ENCODE results near the gene WIPF2.
"Not testable (repeated sequence)": the region's sequence is repeated elsewhere in the genome, so short reads cannot be mapped to it uniquely, and the experiment has no call there.

WIPF2 gene

GRCh38 chr17:40224718-40225550, 5.8 kb downstream of the WIPF2 start:
- Histone ChIP-seq H3K9ac (ENCODE audit: low read length) (peak overlapping the region; percentile 33), H3K9me3 (ENCODE audit: control insufficient read depth, low read length) (no peaks in the 10 kb centered on the region), H3K4me3 (ENCODE audit: low read length) (peak overlapping the region; percentile 50), H3K4me1 (ENCODE audit: control insufficient read depth, insufficient read depth, low read length) (peaks cover 17% of the 10 kb centered on the region), H3K27me3 (replicated peaks; ENCODE audit: control insufficient read depth, insufficient read depth, low read length) (no peaks in the 10 kb centered on the region), H3K36me3 (ENCODE audit: control insufficient read depth, insufficient read depth, low read length, severe bottlenecking) (peaks cover 4% of the 10 kb centered on the region)
- no peak for DNase-seq (ENCODE audit: low read depth)

DNA sequence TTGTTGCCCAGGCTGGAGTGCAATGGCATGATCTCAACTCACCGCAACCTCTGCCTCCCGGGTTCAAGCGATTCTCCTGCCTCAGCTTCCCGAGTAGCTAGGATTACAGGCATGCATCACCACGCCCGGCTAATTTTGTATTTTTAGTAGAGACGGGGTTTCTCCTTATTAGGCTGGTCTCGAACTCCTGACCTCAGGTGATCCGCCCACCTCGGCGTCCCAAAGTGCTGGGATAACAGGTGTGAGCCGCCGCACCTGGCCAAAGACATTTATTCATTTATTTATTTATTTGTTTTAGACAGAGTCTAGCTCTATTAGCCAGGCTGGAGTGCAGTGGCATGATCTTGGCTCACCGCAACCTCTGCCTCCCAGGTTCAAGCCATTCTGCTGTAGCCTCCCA, 10.0 kb downstream of the WIPF2 start:
- not testable (repeated sequence) for DNase-seq (ENCODE audit: low read depth); H3K27me3 ChIP-seq (replicated peaks; ENCODE audit: control insufficient read depth, insufficient read depth, low read length); H3K4me3 ChIP-seq (ENCODE audit: low read length); H3K9ac ChIP-seq (ENCODE audit: low read length); H3K9me3 ChIP-seq (ENCODE audit: control insufficient read depth, low read length)
- Histone ChIP-seq H3K4me1 (ENCODE audit: control insufficient read depth, insufficient read depth, low read length) (peaks cover 17% of the 10 kb centered on the region), H3K36me3 (ENCODE audit: control insufficient read depth, insufficient read depth, low read length, severe bottlenecking) (peaks cover 17% of the 10 kb centered on the region)

DNA sequence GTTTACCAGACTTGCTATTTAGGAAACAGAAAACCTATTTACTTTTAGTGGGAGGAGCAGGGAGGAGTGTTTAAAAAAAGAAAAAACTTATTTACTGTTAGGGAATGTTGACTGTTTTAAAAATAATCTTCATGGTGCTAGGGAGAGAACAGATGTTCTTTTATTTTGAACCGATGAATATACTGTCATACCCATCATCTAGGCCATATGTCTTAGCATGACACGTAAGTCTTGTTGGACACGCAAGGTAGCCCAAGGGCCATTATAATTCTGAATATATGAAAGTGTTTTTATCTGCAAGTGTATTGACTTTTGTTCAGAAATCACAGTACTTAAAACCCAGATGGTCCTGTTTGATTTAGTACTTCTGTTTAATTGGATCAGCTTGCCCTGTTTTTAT, 11.6 kb downstream of the WIPF2 start:
- Histone ChIP-seq H3K4me3 (ENCODE audit: low read length) (no peak overlapping the region), H3K36me3 (ENCODE audit: control insufficient read depth, insufficient read depth, low read length, severe bottlenecking) (peaks cover 22% of the 10 kb centered on the region), H3K9ac (ENCODE audit: low read length) (no peak overlapping the region), H3K27me3 (replicated peaks; ENCODE audit: control insufficient read depth, insufficient read depth, low read length) (no peaks in the 10 kb centered on the region), H3K9me3 (ENCODE audit: control insufficient read depth, low read length) (no peaks in the 10 kb centered on the region), H3K4me1 (ENCODE audit: control insufficient read depth, insufficient read depth, low read length) (peaks cover 2% of the 10 kb centered on the region)
- no peak for DNase-seq (ENCODE audit: low read depth)

DNA sequence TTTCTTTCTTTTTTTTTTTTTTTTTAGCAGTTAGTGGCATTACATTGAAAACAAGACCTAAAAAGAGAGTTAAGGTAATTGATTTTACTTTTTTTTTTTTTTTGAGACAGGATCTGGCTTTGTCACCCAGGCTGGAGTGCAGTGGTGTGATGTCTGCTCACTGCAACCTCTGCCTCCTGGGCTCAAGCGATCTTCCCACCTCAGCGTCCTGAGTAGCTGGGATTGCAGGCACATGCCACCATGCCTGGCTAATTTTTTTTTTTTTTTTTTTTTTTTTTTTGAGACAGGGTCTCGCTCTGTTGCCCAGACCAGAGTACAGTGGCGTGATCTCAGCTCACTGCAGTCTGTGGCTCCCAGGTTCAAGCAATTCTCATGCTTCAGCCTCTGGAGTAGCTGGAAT, 12.8 kb downstream of the WIPF2 start:
- H3K27me3 ChIP-seq (replicated peaks; ENCODE audit: control insufficient read depth, insufficient read depth, low read length); H3K4me1 ChIP-seq (ENCODE audit: control insufficient read depth, insufficient read depth, low read length); H3K9me3 ChIP-seq (ENCODE audit: control insufficient read depth, low read length); H3K9ac ChIP-seq (ENCODE audit: low read length); H3K4me3 ChIP-seq (ENCODE audit: low read length); DNase-seq (ENCODE audit: low read depth): not testable (repeated sequence)
- peaks cover 22% of the 10 kb centered on the region for H3K36me3 ChIP-seq (ENCODE audit: control insufficient read depth, insufficient read depth, low read length, severe bottlenecking)

- Histone ChIP-seq H3K27me3 (replicated peaks; ENCODE audit: control insufficient read depth, insufficient read depth, low read length) (no peaks in the 10 kb centered on the region), H3K4me3 (ENCODE audit: low read length) (no peak overlapping the region), H3K9me3 (ENCODE audit: control insufficient read depth, low read length) (no peaks in the 10 kb centered on the region), H3K36me3 (ENCODE audit: control insufficient read depth, insufficient read depth, low read length, severe bottlenecking) (no peaks in the 10 kb centered on the region), H3K4me1 (ENCODE audit: control insufficient read depth, insufficient read depth, low read length) (peaks cover 26% of the 10 kb centered on the region), H3K9ac (ENCODE audit: low read length) (no peak overlapping the region)
- no peak for DNase-seq (ENCODE audit: low read depth)
These were observed 22.2 kb downstream of the WIPF2 start for GRCh38 chr17:40241252-40241834.

DNA sequence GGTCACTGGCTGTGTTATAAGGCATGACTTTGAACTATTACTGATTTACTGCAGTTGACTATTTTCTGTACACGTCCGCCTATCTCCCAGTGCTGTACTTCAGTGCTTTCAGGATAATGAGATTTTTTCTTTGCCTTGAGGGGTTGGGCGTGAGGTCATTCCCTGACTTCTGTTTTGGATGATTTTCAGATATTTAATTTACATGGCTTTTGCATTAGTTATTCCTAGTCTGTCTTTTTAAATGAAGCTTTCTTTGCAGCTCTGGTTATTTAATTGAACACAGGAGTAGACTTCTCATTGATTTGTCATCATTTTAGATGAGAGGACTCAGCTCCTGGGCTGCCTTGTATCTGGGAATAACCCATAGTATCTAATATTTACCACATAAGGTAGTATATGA, 23.7 kb downstream of the WIPF2 start:
- Histone ChIP-seq H3K27me3 (replicated peaks; ENCODE audit: control insufficient read depth, insufficient read depth, low read length) (no peaks in the 10 kb centered on the region), H3K4me1 (ENCODE audit: control insufficient read depth, insufficient read depth, low read length) (peaks cover 26% of the 10 kb centered on the region), H3K9ac (ENCODE audit: low read length) (no peak overlapping the region), H3K36me3 (ENCODE audit: control insufficient read depth, insufficient read depth, low read length, severe bottlenecking) (peaks cover 2% of the 10 kb centered on the region), H3K4me3 (ENCODE audit: low read length) (no peak overlapping the region), H3K9me3 (ENCODE audit: control insufficient read depth, low read length) (no peaks in the 10 kb centered on the region)
- no peak for DNase-seq (ENCODE audit: low read depth)

GRCh38 chr17:40243761-40244160, 24.7 kb downstream of the WIPF2 start:
- Histone ChIP-seq H3K4me3 (ENCODE audit: low read length) (no peak overlapping the region), H3K4me1 (ENCODE audit: control insufficient read depth, insufficient read depth, low read length) (peaks cover 31% of the 10 kb centered on the region), H3K9ac (ENCODE audit: low read length) (no peak overlapping the region), H3K36me3 (ENCODE audit: control insufficient read depth, insufficient read depth, low read length, severe bottlenecking) (peaks cover 2% of the 10 kb centered on the region), H3K9me3 (ENCODE audit: control insufficient read depth, low read length) (no peaks in the 10 kb centered on the region), H3K27me3 (replicated peaks; ENCODE audit: control insufficient read depth, insufficient read depth, low read length) (no peaks in the 10 kb centered on the region)
- DNase-seq (ENCODE audit: low read depth): peak; percentile 74

DNA sequence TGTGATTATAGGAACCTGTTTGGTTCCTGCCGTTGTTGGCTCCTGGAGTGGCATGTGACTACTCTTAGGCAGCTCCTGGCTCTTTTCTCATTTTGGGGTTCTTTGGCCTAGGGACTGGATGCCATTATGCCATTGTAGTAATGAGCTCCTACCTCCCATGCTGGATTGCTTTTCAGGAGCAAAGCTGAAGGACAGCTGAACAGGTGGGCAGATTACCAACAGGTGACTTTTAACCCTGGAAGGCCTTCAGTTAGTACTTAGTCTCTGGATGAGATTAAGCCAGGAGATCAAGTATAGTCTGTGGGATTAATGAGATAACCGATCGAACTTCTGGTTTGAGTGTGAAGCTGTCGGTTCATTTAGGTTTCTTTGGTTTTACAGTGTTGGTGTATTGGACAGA, 25.2 kb downstream of the WIPF2 start:
- no peak overlapping the region for H3K4me3 ChIP-seq (ENCODE audit: low read length)

DNA sequence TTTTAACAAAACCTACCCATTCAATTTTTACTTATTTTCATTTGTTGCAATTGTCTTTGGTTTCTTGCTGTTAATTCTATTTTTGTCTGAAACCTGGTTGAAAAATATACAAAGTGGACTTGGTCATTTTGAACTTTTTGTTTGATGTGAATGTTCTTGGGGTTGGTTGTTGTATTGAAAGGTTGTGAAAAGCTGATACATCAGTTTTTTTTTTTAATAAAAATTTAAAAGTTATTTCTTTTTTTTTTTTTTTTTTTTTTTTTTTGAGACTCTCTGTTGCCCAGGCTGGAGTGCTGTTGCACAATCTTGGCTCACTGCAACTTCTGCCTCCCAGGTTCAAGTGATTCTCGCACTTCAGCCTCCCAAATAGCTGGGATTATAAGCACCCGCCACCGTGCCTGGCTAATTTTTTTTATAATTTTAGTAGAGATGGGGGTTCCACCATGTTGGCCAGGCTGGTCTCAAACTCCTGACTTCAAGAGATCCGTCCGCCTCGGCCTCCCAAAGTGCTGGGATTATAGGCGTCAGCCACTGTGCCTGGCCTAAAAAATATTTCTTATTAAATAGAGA, 28.9 kb downstream of the WIPF2 start:
- no peaks in the 10 kb centered on the region for H3K27me3 ChIP-seq (replicated peaks; ENCODE audit: control insufficient read depth, insufficient read depth, low read length)
- H3K4me3 ChIP-seq (ENCODE audit: low read length): no peak overlapping the region
- H3K36me3 ChIP-seq (ENCODE audit: control insufficient read depth, insufficient read depth, low read length, severe bottlenecking): peaks cover 2% of the 10 kb centered on the region
- no peak for DNase-seq (ENCODE audit: low read depth)
- peaks cover 29% of the 10 kb centered on the region for H3K4me1 ChIP-seq (ENCODE audit: control insufficient read depth, insufficient read depth, low read length)
- H3K9me3 ChIP-seq (ENCODE audit: control insufficient read depth, low read length): no peaks in the 10 kb centered on the region
- H3K9ac ChIP-seq (ENCODE audit: low read length): no peak overlapping the region

More for the DNA sequence above, 25.2 kb downstream of the WIPF2 start:
- peaks cover 31% of the 10 kb centered on the region for H3K4me1 ChIP-seq (ENCODE audit: control insufficient read depth, insufficient read depth, low read length)
- no peaks in the 10 kb centered on the region for H3K9me3 ChIP-seq (ENCODE audit: control insufficient read depth, low read length)
- no peaks in the 10 kb centered on the region for H3K27me3 ChIP-seq (replicated peaks; ENCODE audit: control insufficient read depth, insufficient read depth, low read length)
- H3K9ac ChIP-seq (ENCODE audit: low read length): no peak overlapping the region
- no peak for DNase-seq (ENCODE audit: low read depth)
- H3K36me3 ChIP-seq (ENCODE audit: control insufficient read depth, insufficient read depth, low read length, severe bottlenecking): peaks cover 2% of the 10 kb centered on the region

DNA sequence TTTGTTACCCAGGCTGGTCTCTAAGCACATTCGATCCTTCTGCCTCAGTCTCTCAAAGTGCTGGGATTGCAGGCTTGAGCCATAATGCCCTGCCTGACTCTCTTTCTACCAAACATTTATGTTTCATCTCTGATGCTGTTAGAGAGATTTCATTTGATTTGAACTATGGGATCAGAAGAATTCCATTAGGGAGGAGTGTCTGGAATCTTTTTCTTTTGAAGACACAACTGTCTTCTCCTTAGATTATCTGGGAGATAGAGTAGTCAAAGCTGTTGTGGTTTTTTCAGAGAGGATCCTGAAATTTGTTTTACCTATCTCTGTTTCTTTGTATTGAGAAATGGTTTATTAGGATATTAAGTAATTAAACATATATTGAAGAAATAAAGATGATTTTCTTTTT, 29.4 kb downstream of the WIPF2 start:
- Histone ChIP-seq H3K9me3 (ENCODE audit: control insufficient read depth, low read length) (no peaks in the 10 kb centered on the region), H3K36me3 (ENCODE audit: control insufficient read depth, insufficient read depth, low read length, severe bottlenecking) (peaks cover 2% of the 10 kb centered on the region), H3K4me3 (ENCODE audit: low read length) (no peak overlapping the region), H3K9ac (ENCODE audit: low read length) (no peak overlapping the region), H3K27me3 (replicated peaks; ENCODE audit: control insufficient read depth, insufficient read depth, low read length) (no peaks in the 10 kb centered on the region), H3K4me1 (ENCODE audit: control insufficient read depth, insufficient read depth, low read length) (peaks cover 25% of the 10 kb centered on the region)
- DNase-seq (ENCODE audit: low read depth): no peak

GRCh38 chr17:40251576-40251975, 32.5 kb downstream of the WIPF2 start:
- DNase-seq (ENCODE audit: low read depth): peak; percentile 59
- H3K9ac ChIP-seq (ENCODE audit: low read length): no peak overlapping the region
- H3K36me3 ChIP-seq (ENCODE audit: control insufficient read depth, insufficient read depth, low read length, severe bottlenecking): peaks cover 4% of the 10 kb centered on the region
- H3K9me3 ChIP-seq (ENCODE audit: control insufficient read depth, low read length): no peaks in the 10 kb centered on the region
- peaks cover 18% of the 10 kb centered on the region for H3K4me1 ChIP-seq (ENCODE audit: control insufficient read depth, insufficient read depth, low read length)
- H3K27me3 ChIP-seq (replicated peaks; ENCODE audit: control insufficient read depth, insufficient read depth, low read length): no peaks in the 10 kb centered on the region
- no peak overlapping the region for H3K4me3 ChIP-seq (ENCODE audit: low read length)
